GM12878 (cell line): Measurements from ENCODE around the gene NTN3. TPM values are rescaled to one million over a fixed set of nuclear protein-coding genes. Genes with fewer than 3 reads are reported as not detected.

Experiments used
- ATAC-seq: fragments of 200-7000 bp; cut with Tn5 transposase; 3 replicates; pipeline ENCODE4 v1.9.1; 2020; ENCODE audit warnings: mild to moderate bottlenecking, moderate library complexity
- BruUV-seq: library from RNA; stranded (reverse); fragments of 400-500 nt; replicated peaks from 2 replicates; lab custom pipeline; 2021; lab: Mats Ljungman, UMichigan
- CTCF ChIA-PET: fragments of 300-600 bp; sonication (Branson Sonifier 250); formaldehyde crosslinking; extraction: SDS; loops from one replicate; lab custom pipeline; 2021; ENCODE audit warnings: inconsistent platforms; lab: Yijun Ruan, JAX
- POLR2A ChIA-PET: fragments of 350-600 bp; formaldehyde crosslinking; extraction: SDS; loops from one replicate; lab custom pipeline; 2021; ENCODE audit warnings: inconsistent platforms; lab: Charles Lee
- RAD21 ChIA-PET: fragments of 300-600 bp; sonication (Branson Sonifier 250); formaldehyde crosslinking; loops from one replicate; lab custom pipeline; 2023; ENCODE audit warnings: antibody characterized with exemption; ENCODE audit not compliant: unreplicated experiment; lab: Charles Lee
- SMC1A ChIA-PET: fragments of 300-600 bp; sonication (Branson Sonifier 250); formaldehyde crosslinking; loops from one replicate; lab custom pipeline; 2023; ENCODE audit not compliant: unreplicated experiment, uncharacterized antibody; lab: Charles Lee
- DNase-seq: peaks from one replicate; pipeline ENCODE4 v3.0.0-alpha.2; 2011; ENCODE audit warnings: low read depth, low spot score
- FAIRE-seq: peaks from 3 replicates; lab custom pipeline; 2011; peaks lifted over from hg19 to GRCh38; lab: Jason Lieb, UNC
- H2AFZ ChIP-seq: 2 replicates; pipeline ENCODE4 v1.6.0; 2011; ENCODE audit warnings: low read depth, low read length, control low read depth; ENCODE audit not compliant: control insufficient read depth
- H3K27ac ChIP-seq: 2 replicates; pipeline ENCODE4 v1.5.1; 2011; ENCODE audit warnings: control low read depth; ENCODE audit not compliant: control insufficient read depth, insufficient read depth
- H3K27me3 ChIP-seq, 2 experiments: replicated peaks in 1 of 2; 2 replicates each; pipeline versions ENCODE4 v1.6.0 to v1.6.1; 2011; ENCODE audit warnings: low read length in 1 of 2; ENCODE audit not compliant: control insufficient read depth in 2 of 2, insufficient read depth in 2 of 2
- H3K36me3 ChIP-seq, 2 experiments: 2 replicates each; pipeline ENCODE4 v1.5.1; 2011; ENCODE audit warnings: low read length in 1 of 2; ENCODE audit not compliant: control insufficient read depth in 2 of 2, insufficient read depth in 2 of 2
- H3K4me1 ChIP-seq: 2 replicates; pipeline ENCODE4 v1.6.1; 2011; ENCODE audit warnings: mild to moderate bottlenecking, low read length, moderate library complexity, mixed read lengths; ENCODE audit not compliant: control insufficient read depth, insufficient read depth
- H3K4me2 ChIP-seq: 2 replicates; pipeline ENCODE4 v1.6.0; 2011; ENCODE audit warnings: control low read depth; ENCODE audit not compliant: control insufficient read depth, insufficient read depth
- H3K4me3 ChIP-seq: fragments of 200-600 bp; sonication (generic); 2 replicates; pipeline ENCODE4 v1.5.1; 2016
- H3K79me2 ChIP-seq: 2 replicates; pipeline ENCODE4 v1.6.0; 2011; ENCODE audit warnings: low read length; ENCODE audit not compliant: control insufficient read depth, insufficient read depth
- H3K9ac ChIP-seq: 2 replicates; pipeline ENCODE4 v1.8.0; 2011; ENCODE audit warnings: low read length, control low read depth, mixed read lengths; ENCODE audit not compliant: control insufficient read depth, insufficient read depth
- H3K9me3 ChIP-seq: replicated peaks from 3 replicates; pipeline ENCODE4 v1.5.1; 2011; ENCODE audit warnings: mild to moderate bottlenecking, low read length; ENCODE audit not compliant: control insufficient read depth, insufficient read depth
- H4K20me1 ChIP-seq: 2 replicates; pipeline ENCODE4 v1.6.0; 2011; ENCODE audit not compliant: control insufficient read depth, insufficient read depth
- ESRRA ChIP-seq: IDR thresholded peaks from 2 replicates; pipeline ENCODE4 v1.6.1; 2012; ENCODE audit warnings: mild to moderate bottlenecking, low read length, improper control_type of control experiment
- FOXK2 ChIP-seq: fragments of 450-650 bp; IDR thresholded peaks from 2 replicates; pipeline ENCODE4 v1.6.1; 2017; ENCODE audit warnings: mild to moderate bottlenecking, moderate library complexity
- HSF1 ChIP-seq: fragments of 150-350 bp; IDR thresholded peaks from 2 replicates; pipeline ENCODE4 v1.6.1; 2014; ENCODE audit warnings: mild to moderate bottlenecking, low read depth, low read length
- JUNB ChIP-seq: IDR thresholded peaks from 2 replicates; pipeline ENCODE4 v1.6.1; 2016; ENCODE audit warnings: antibody characterized with exemption, mild to moderate bottlenecking
- MXI1 ChIP-seq: fragments of 150-350 bp; IDR thresholded peaks from 2 replicates; pipeline ENCODE4 v1.6.1; 2011; ENCODE audit warnings: low read depth, mild to moderate bottlenecking, inconsistent platforms, low read length, improper control_type of control experiment
- NFIC ChIP-seq: IDR thresholded peaks from 2 replicates; pipeline ENCODE4 v1.6.1; 2012; ENCODE audit warnings: low read depth, mild to moderate bottlenecking, inconsistent platforms, low read length, moderate library complexity
- NFYB ChIP-seq: IDR thresholded peaks from 2 replicates; pipeline ENCODE4 v1.6.1; 2011; ENCODE audit warnings: low read depth, mild to moderate bottlenecking, low read length, improper control_type of control experiment, moderate library complexity; ENCODE audit not compliant: insufficient read depth
- SIN3A ChIP-seq: IDR thresholded peaks from 2 replicates; pipeline ENCODE4 v1.6.1; 2012; ENCODE audit warnings: low read depth, low read length, improper control_type of control experiment
- SIX5 ChIP-seq: IDR thresholded peaks from 2 replicates; pipeline ENCODE4 v1.6.1; 2011; ENCODE audit warnings: mild to moderate bottlenecking, low read depth, low read length, moderate library complexity; ENCODE audit not compliant: severe bottlenecking
- STAT1 ChIP-seq: fragments of 450-650 bp; conservative IDR thresholded peaks from 2 replicates; pipeline ENCODE4 v1.6.1; 2014; ENCODE audit warnings: antibody characterized with exemption, mild to moderate bottlenecking
- WRNIP1 ChIP-seq: IDR thresholded peaks from 2 replicates; pipeline ENCODE4 v1.6.1; 2011; ENCODE audit warnings: low read depth, low read length, improper control_type of control experiment, borderline replicate concordance
- WGBS: methylation state at CpG from one replicate; pipeline ENCODE4 v1.1.6; 2016; ENCODE audit warnings: low lambda C conversion rate; ENCODE audit not compliant: insufficient replicate concordance, insufficient coverage; ENCODE audit errors: missing lambda C conversion rate; 5-methylcytosine and 5-hydroxymethylcytosine counted together
- in situ Hi-C: fragments of 300-500 bp; cut with MboI; formaldehyde crosslinking; loops from 9 replicates; pipeline ENCODE4 v1.14.3; 2018; ENCODE audit warnings: mixed read lengths
- intact Hi-C: fragments of 100-400 bp; cut with micrococcal nuclease; formaldehyde crosslinking; loops from one replicate; pipeline ENCODE4 v1.14.2; 2022; ENCODE audit not compliant: unreplicated experiment
- polyA plus RNA-seq, 11 experiments: library from polyadenylated mRNA; depleted of rRNA in 4 of 11; unstranded in 6 of 11; stranded (reverse) in 5 of 11; fragments of >200 nt; fragmentation: Nextera tagmentation in 4 of 11; fragmentation: Illumina TruSeq in 1 of 11; extraction: Ambion mirVana in 4 of 11; extraction: Trizol in 1 of 11; gene quantifications; 1 replicate in 1 of 11; 2 replicates in 10 of 11; pipeline versions ENCODE4 v1.2.1 to v1.2.3, GENCODE V29; 2011 to 2016; ENCODE audit warnings: inconsistent platforms in 2 of 11, missing spikeins in 2 of 11, low read depth in 1 of 11
- total RNA-seq, 4 experiments: library from RNA; depleted of rRNA in 3 of 4; stranded (reverse); fragments of >200 nt in 3 of 4; fragmentation: Illumina TruSeq in 1 of 4; extraction: Trizol in 1 of 4; gene quantifications; 2 replicates each; pipeline versions ENCODE4 v1.2.1 to v1.2.3, GENCODE V29; 2013 to 2021
- TF ChIP-seq, protein P1 (sequence below): IDR thresholded peaks from 2 replicates; pipeline ENCODE4 v1.6.1; 2011; ENCODE audit warnings: borderline replicate concordance, low read depth, mild to moderate bottlenecking, moderate library complexity, mixed read lengths, low read length; ENCODE audit not compliant: insufficient read depth; ENCODE audit errors: extremely low read length

The NTN3 gene
- total and polyA plus RNA-seq, 10 of the 15 experiments (the other 5 are each of a cell fraction or from before 2014, with no cell fraction given): 0.04 TPM; not detected in 9

GRCh38 chr16:2462031-2462866 lies 8.8 kb upstream of the NTN3 start:
- POLR2A ChIA-PET: no interaction called here

GRCh38 chr16:2464333-2464732 lies 6.8 kb upstream of the NTN3 start:
- Histone ChIP-seq H2AFZ (no peak overlapping the region), H3K36me3 (no peaks in the 10 kb centered on the region; a peak in 1 of 4 replicates), H3K4me3 (no peak overlapping the region), H3K4me1 (peaks cover 13% of the 10 kb centered on the region), H3K79me2 (peaks cover 6% of the 10 kb centered on the region), H3K27ac (no peak overlapping the region), H3K9ac (no peak overlapping the region)
- SMC1A ChIA-PET: no interaction called here
- no peak for DNase-seq
- no peak for FAIRE-seq
- RAD21 ChIA-PET: no interaction called here
- ATAC-seq: no peak
- in situ Hi-C loops: no loop called here
- CTCF ChIA-PET: no interaction called here
- POLR2A ChIA-PET: no interaction called here
- TF ChIP-seq SIX5 (no peak), MXI1 (no peak), NFYB (no peak), STAT1 (no peak), FOXK2 (no peak), HSF1 (no peak), WRNIP1 (no peak)
- TF ChIP-seq, protein P1, sequence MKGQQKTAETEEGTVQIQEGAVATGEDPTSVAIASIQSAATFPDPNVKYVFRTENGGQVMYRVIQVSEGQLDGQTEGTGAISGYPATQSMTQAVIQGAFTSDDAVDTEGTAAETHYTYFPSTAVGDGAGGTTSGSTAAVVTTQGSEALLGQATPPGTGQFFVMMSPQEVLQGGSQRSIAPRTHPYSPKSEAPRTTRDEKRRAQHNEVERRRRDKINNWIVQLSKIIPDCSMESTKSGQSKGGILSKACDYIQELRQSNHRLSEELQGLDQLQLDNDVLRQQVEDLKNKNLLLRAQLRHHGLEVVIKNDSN: no peak
- TF ChIP-seq, all 136 proteins: peak for 0
- H3K9me3 ChIP-seq: no peaks in the 10 kb centered on the region
- 85% methylated on average over 12 of the region's 12 CpGs for WGBS
- intact Hi-C loops: no loop called here
- BruUV-seq: no TSS peak
- H3K4me2 ChIP-seq: no peak overlapping the region
- no peaks in the 10 kb centered on the region for H3K27me3 ChIP-seq
- no peaks in the 10 kb centered on the region for H4K20me1 ChIP-seq

More at GRCh38 chr16:2462031-2462866, 8.8 kb upstream of the NTN3 start:
- SMC1A ChIA-PET: interaction anchor here (1.1 kb wide), 1 partner anchor 12 kb away, joined by 3 read pairs; no protein-coding TSS in a partner anchor
- Histone ChIP-seq H3K9ac (no peak overlapping the region), H3K27ac (no peak overlapping the region), H4K20me1 (no peaks in the 10 kb centered on the region)
- WGBS: 93% methylated on average over 23 of the region's 23 CpGs
- intact Hi-C loops: no loop called here
- no peak for TF ChIP-seq ESRRA
- no peak for TF ChIP-seq SIN3A
- no peak for TF ChIP-seq NFIC
- TF ChIP-seq JUNB: no peak
- TF ChIP-seq STAT1: no peak
- TF ChIP-seq, all 136 proteins: peak for 0
- H3K4me2 ChIP-seq: no peak overlapping the region
- peaks cover 6% of the 10 kb centered on the region for H3K79me2 ChIP-seq
- in situ Hi-C loops: no loop called here
- no TSS peak for BruUV-seq
- H3K36me3 ChIP-seq: peaks cover 0 to 2% of the 10 kb centered on the region in 2 experiments; a peak in 2 of 4 replicates
- H3K4me3 ChIP-seq: no peak overlapping the region
- RAD21 ChIA-PET: no interaction called here
- DNase-seq (no peak), FAIRE-seq (no peak), ATAC-seq (no peak)
- CTCF ChIA-PET: interaction anchor here (0.5 kb wide), 1 partner anchor 39 kb away, joined by 3 read pairs; no protein-coding TSS in a partner anchor
- no peaks in the 10 kb centered on the region for H3K27me3 ChIP-seq
- peaks cover 8% of the 10 kb centered on the region; the same call in 1 of the 2 replicates for H3K4me1 ChIP-seq
- no peak overlapping the region for H2AFZ ChIP-seq
- H3K9me3 ChIP-seq: no peaks in the 10 kb centered on the region
